Colonic mucosa (tissue), 2 donors: ENCODE results near the gene TTLL12. TPM values are rescaled to one million over a fixed set of nuclear protein-coding genes. Genes with fewer than 3 reads are reported as not detected.

Source experiments
- total RNA-seq, 2 donors: library from RNA; stranded (reverse); fragmentation: NEBNext Ultra II Directional in 1 of 2; extraction: Animal tissue kit (Norgen Biotek cat#: 25700) in 1 of 2; gene quantifications; one replicate each; pipeline ENCODE4 v1.2.1, GENCODE V29; 2021
- donor health status: DM: no; HTN: no; CAD: no.
- donor health status: DM: no; HTN: no; CAD: no.

Gene TTLL12
- total RNA-seq, 2 donors from 2014 or later = 89.3 to 147 TPM

Other genes with a start within 250 kb of the TTLL12 start
- gene PACSIN2, start 172.0 kb downstream of the TTLL12 start, total RNA-seq = 100 to 1,000 TPM; 143 to 160 TPM
- gene TTLL1, start 97.7 kb downstream of the TTLL12 start, total RNA-seq = 1 to 10 TPM; 1.9 to 3.3 TPM
- gene BIK, start 76.4 kb downstream of the TTLL12 start, total RNA-seq = 10 to 100 TPM; 29.5 to 31.4 TPM
- 10 to 100 TPM; 17.9 to 35.1 TPM for gene MCAT, start 43.7 kb downstream of the TTLL12 start, total RNA-seq
- 100 to 1,000 TPM; 266 to 426 TPM for gene TSPO, start 35.6 kb downstream of the TTLL12 start, total RNA-seq
- 1 to 10 TPM; 1.7 to 5.6 TPM for gene SCUBE1, start 156.2 kb upstream of the TTLL12 start, total RNA-seq
- gene MPPED1, start 224.9 kb upstream of the TTLL12 start, total RNA-seq = under 1 TPM in 1 of 2 donors, not detected in 1; 0.05 TPM